ENCODE measurements around the gene SMARCE1.
"Not testable (repeated sequence)": the region's sequence is repeated elsewhere in the genome, so short reads cannot be mapped to it uniquely, and the experiment has no call there.

The SMARCE1 gene

GRCh38 chr17:40596261-40596919, 51.2 kb downstream of the SMARCE1 start:
- H3K36me3 ChIP-seq (ENCODE audit: control insufficient read depth, insufficient read depth, low read length) = no peaks in the 10 kb centered on the region
- no peaks in the 10 kb centered on the region for H3K9me3 ChIP-seq (ENCODE audit: control insufficient read depth, insufficient read depth, low read length)
- no peak overlapping the region for H3K9ac ChIP-seq (ENCODE audit: low read depth, low read length)
- H3K4me1 ChIP-seq (ENCODE audit: control insufficient read depth, insufficient read depth, low read length) = no peaks in the 10 kb centered on the region
- no peak overlapping the region for H3K4me3 ChIP-seq (ENCODE audit: low read depth, low read length)
- H3K27me3 ChIP-seq (ENCODE audit: control insufficient read depth, insufficient read depth, low read length) = no peaks in the 10 kb centered on the region

DNA sequence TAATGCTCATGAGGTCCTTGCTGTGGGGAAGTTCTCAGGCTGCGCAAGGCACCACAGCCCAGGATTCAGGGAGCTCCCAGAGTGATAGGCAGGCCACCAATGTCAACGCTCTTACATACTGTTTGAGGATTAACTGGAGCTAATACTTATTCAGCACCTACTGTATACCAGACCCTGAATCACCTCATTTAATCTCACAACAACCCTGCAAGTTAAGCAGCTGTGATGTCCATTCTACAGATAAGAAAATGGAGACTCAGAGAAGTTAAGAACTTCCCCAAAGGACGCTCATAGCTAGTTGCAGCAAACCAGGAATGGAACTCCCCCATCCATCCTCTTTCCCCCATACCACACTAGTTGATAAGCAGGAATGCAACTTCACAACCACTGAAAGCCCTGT, 56.9 kb downstream of the SMARCE1 start:
- Histone ChIP-seq H3K27me3 (ENCODE audit: control insufficient read depth, insufficient read depth, low read length) (no peaks in the 10 kb centered on the region), H3K4me3 (ENCODE audit: low read depth, low read length) (no peak overlapping the region), H3K9ac (ENCODE audit: low read depth, low read length) (no peak overlapping the region), H3K9me3 (ENCODE audit: control insufficient read depth, insufficient read depth, low read length) (no peaks in the 10 kb centered on the region), H3K4me1 (ENCODE audit: control insufficient read depth, insufficient read depth, low read length) (no peaks in the 10 kb centered on the region), H3K36me3 (ENCODE audit: control insufficient read depth, insufficient read depth, low read length) (no peaks in the 10 kb centered on the region)

- Histone ChIP-seq H3K9me3 (ENCODE audit: control insufficient read depth, insufficient read depth, low read length) (no peaks in the 10 kb centered on the region), H3K4me1 (ENCODE audit: control insufficient read depth, insufficient read depth, low read length) (no peaks in the 10 kb centered on the region), H3K36me3 (ENCODE audit: control insufficient read depth, insufficient read depth, low read length) (no peaks in the 10 kb centered on the region), H3K4me3 (ENCODE audit: low read depth, low read length) (no peak overlapping the region), H3K27me3 (ENCODE audit: control insufficient read depth, insufficient read depth, low read length) (no peaks in the 10 kb centered on the region), H3K9ac (ENCODE audit: low read depth, low read length) (no peak overlapping the region)
These were observed 59.1 kb downstream of the SMARCE1 start for GRCh38 chr17:40588552-40588951.

DNA sequence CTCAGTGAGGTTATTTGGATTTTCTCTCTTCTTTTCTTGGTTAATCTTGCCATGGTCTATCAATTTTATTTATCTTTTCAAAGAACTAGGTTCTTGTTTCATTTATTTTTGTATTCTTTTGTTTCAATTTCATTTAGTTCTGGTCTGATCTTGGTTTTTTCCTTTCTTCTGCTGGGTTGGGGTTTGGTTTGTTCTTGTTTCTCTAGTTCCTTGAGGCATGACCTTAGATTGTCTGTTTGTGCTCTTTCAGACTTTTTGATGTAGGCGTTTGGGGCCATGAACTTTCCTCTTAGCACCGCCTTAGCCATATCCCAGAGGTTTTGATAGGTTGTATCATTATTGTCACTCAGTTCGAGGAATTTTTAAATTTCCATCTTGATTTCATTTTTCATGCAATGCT, 61.4 kb downstream of the SMARCE1 start:
- not testable (repeated sequence) for H3K4me1 ChIP-seq (ENCODE audit: control insufficient read depth, insufficient read depth, low read length); H3K27me3 ChIP-seq (ENCODE audit: control insufficient read depth, insufficient read depth, low read length); H3K36me3 ChIP-seq (ENCODE audit: control insufficient read depth, insufficient read depth, low read length)

GRCh38 chr17:40584950-40585349, 62.7 kb downstream of the SMARCE1 start:
- not testable (repeated sequence) for H3K4me3 ChIP-seq (ENCODE audit: low read depth, low read length); H3K36me3 ChIP-seq (ENCODE audit: control insufficient read depth, insufficient read depth, low read length); H3K4me1 ChIP-seq (ENCODE audit: control insufficient read depth, insufficient read depth, low read length); H3K9me3 ChIP-seq (ENCODE audit: control insufficient read depth, insufficient read depth, low read length); H3K9ac ChIP-seq (ENCODE audit: low read depth, low read length); H3K27me3 ChIP-seq (ENCODE audit: control insufficient read depth, insufficient read depth, low read length)

More for the DNA sequence above, 61.4 kb downstream of the SMARCE1 start:
- not testable (repeated sequence) for H3K9me3 ChIP-seq (ENCODE audit: control insufficient read depth, insufficient read depth, low read length); H3K4me3 ChIP-seq (ENCODE audit: low read depth, low read length); H3K9ac ChIP-seq (ENCODE audit: low read depth, low read length)

GRCh38 chr17:40582328-40582901, 65.2 kb downstream of the SMARCE1 start:
- Histone ChIP-seq H3K27me3 (ENCODE audit: control insufficient read depth, insufficient read depth, low read length) (no peaks in the 10 kb centered on the region), H3K36me3 (ENCODE audit: control insufficient read depth, insufficient read depth, low read length) (no peaks in the 10 kb centered on the region), H3K4me1 (ENCODE audit: control insufficient read depth, insufficient read depth, low read length) (no peaks in the 10 kb centered on the region), H3K9ac (ENCODE audit: low read depth, low read length) (no peak overlapping the region), H3K4me3 (ENCODE audit: low read depth, low read length) (no peak overlapping the region), H3K9me3 (ENCODE audit: control insufficient read depth, insufficient read depth, low read length) (no peaks in the 10 kb centered on the region)

DNA sequence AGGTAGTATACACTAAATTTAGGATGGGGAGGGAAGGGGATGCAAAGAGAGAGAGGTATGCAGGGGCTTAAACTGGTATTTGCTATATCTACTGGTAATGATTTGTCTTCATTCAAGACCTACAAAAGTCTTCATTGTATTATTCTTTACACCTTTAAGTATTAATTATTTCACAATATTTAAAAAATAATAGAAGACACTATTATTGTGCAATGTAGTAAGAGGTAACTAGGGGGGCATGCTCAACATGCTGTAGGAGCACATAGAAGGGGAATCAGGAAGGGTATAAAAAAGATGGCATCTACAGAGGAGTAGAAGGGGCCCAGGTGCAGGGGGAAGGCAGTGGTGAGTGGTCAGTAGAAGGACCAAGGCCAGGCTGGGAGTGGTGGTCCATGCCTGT, 67.5 kb downstream of the SMARCE1 start:
- Histone ChIP-seq H3K4me1 (ENCODE audit: control insufficient read depth, insufficient read depth, low read length) (no peaks in the 10 kb centered on the region), H3K36me3 (ENCODE audit: control insufficient read depth, insufficient read depth, low read length) (no peaks in the 10 kb centered on the region), H3K27me3 (ENCODE audit: control insufficient read depth, insufficient read depth, low read length) (no peaks in the 10 kb centered on the region), H3K4me3 (ENCODE audit: low read depth, low read length) (no peak overlapping the region), H3K9ac (ENCODE audit: low read depth, low read length) (no peak overlapping the region), H3K9me3 (ENCODE audit: control insufficient read depth, insufficient read depth, low read length) (no peaks in the 10 kb centered on the region)

DNA sequence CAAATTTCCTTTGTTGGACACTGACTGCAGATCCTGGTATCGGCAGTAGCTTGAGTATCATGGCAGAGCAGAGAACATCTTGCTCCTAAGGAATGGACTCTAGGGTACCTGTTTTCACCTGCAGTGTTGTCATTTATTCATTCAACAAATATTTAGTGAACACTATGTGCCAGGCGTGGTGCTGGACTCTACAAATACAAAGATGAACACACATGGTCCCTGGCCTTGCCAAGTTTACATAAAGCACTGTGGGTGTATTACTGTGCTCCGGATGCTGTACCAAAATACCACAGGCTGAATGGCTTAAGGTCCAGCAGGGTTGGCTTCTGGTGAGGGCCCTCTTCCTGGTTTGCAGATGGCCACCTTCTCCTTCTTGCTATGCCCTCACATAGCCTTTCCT, 68.1 kb downstream of the SMARCE1 start:
- Histone ChIP-seq H3K27me3 (ENCODE audit: control insufficient read depth, insufficient read depth, low read length) (no peaks in the 10 kb centered on the region), H3K4me3 (ENCODE audit: low read depth, low read length) (no peak overlapping the region), H3K9ac (ENCODE audit: low read depth, low read length) (no peak overlapping the region), H3K36me3 (ENCODE audit: control insufficient read depth, insufficient read depth, low read length) (no peaks in the 10 kb centered on the region), H3K4me1 (ENCODE audit: control insufficient read depth, insufficient read depth, low read length) (no peaks in the 10 kb centered on the region), H3K9me3 (ENCODE audit: control insufficient read depth, insufficient read depth, low read length) (no peaks in the 10 kb centered on the region)

GRCh38 chr17:40577611-40578065, 70.0 kb downstream of the SMARCE1 start:
- H3K9me3 ChIP-seq (ENCODE audit: control insufficient read depth, insufficient read depth, low read length) = no peaks in the 10 kb centered on the region
- no peaks in the 10 kb centered on the region for H3K4me1 ChIP-seq (ENCODE audit: control insufficient read depth, insufficient read depth, low read length)
- no peaks in the 10 kb centered on the region for H3K36me3 ChIP-seq (ENCODE audit: control insufficient read depth, insufficient read depth, low read length)
- H3K9ac ChIP-seq (ENCODE audit: low read depth, low read length) = no peak overlapping the region
- no peaks in the 10 kb centered on the region for H3K27me3 ChIP-seq (ENCODE audit: control insufficient read depth, insufficient read depth, low read length)
- H3K4me3 ChIP-seq (ENCODE audit: low read depth, low read length) = no peak overlapping the region

DNA sequence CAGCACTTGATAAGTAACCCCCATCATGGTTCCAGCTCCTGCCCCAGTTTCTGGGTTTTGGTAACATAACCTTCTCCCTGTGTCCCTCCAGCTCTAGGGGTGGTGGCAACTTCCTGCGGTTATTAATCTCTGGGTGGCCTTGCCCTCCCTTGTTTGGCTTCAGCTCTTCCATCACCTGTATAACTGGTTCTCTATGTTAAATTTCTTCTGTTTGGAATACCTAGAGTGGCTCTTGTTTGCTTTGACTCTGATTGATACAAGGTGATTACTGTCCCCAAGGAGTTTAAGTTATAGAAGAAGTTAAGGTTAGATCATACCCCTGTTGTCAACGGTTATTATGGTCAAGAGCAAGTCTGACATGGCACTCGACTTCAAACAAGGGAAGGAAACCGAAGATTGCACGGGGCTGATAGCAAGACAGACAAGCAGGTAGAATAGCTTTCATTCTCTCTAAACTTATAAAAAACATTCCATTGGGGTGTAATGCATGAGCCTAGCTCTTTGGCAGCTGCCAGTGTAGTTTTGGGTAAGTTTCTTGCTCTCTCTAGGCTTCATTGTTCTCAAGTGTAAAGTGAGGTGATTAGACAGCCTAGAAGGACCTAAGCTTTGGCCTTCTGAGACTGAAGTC, 71.4 kb downstream of the SMARCE1 start:
- Histone ChIP-seq H3K4me1 (ENCODE audit: control insufficient read depth, insufficient read depth, low read length) (no peaks in the 10 kb centered on the region), H3K27me3 (ENCODE audit: control insufficient read depth, insufficient read depth, low read length) (no peaks in the 10 kb centered on the region), H3K4me3 (ENCODE audit: low read depth, low read length) (no peak overlapping the region), H3K9ac (ENCODE audit: low read depth, low read length) (no peak overlapping the region), H3K36me3 (ENCODE audit: control insufficient read depth, insufficient read depth, low read length) (no peaks in the 10 kb centered on the region), H3K9me3 (ENCODE audit: control insufficient read depth, insufficient read depth, low read length) (no peaks in the 10 kb centered on the region)
